HepG2 (cell line): ENCODE results near the gene EPN2. TPM values are rescaled to one million over a fixed set of nuclear protein-coding genes. Genes with fewer than 3 reads are reported as not detected.

Experiments
- ATAC-seq: fragments of 200-7000 bp; cut with Tn5 transposase; 3 replicates; pipeline ENCODE4 v1.9.1; 2020; ENCODE audit warnings: mild to moderate bottlenecking, moderate library complexity
- BruUV-seq: library from RNA; stranded (reverse); fragments of 400-500 nt; replicated peaks from 2 replicates; lab custom pipeline; 2021; lab: Mats Ljungman, UMichigan
- CTCF ChIA-PET: fragments of 300-600 bp; formaldehyde crosslinking; extraction: SDS; loops from one replicate; lab custom pipeline; 2021; ENCODE audit warnings: low total read pairs, inconsistent platforms, low intra/inter-chr PET ratio; lab: Yijun Ruan, JAX
- POLR2A ChIA-PET: fragments of 350-600 bp; sonication (Branson Sonifier 250); formaldehyde crosslinking; loops from one replicate; lab custom pipeline; 2020; ENCODE audit warnings: antibody characterized with exemption, inconsistent platforms; lab: Yijun Ruan, JAX
- DNase-seq: peaks from one replicate; pipeline ENCODE4 v3.0.0-alpha.2; 2015; ENCODE audit warnings: low spot score
- FAIRE-seq: peaks from 3 replicates; lab custom pipeline; 2011; peaks lifted over from hg19 to GRCh38; lab: Jason Lieb, UNC
- H2AFZ ChIP-seq: one replicate; pipeline ENCODE4 v1.6.1; 2011; ENCODE audit warnings: low read length, inconsistent platforms
- H3K27ac ChIP-seq: fragments of 300-600 bp; 3 replicates; pipeline ENCODE4 v1.8.0; 2011; ENCODE audit warnings: mixed run types, mild to moderate bottlenecking, mixed read lengths, low read length, inconsistent platforms; ENCODE audit not compliant: insufficient read depth; ENCODE audit errors: extremely low read length
- H3K27me3 ChIP-seq, 2 experiments: fragments of 200-600 bp in 1 of 2; 2 replicates in 1 of 2; 3 replicates in 1 of 2; pipeline versions ENCODE4 v1.6.0 to v1.8.0; 2011; ENCODE audit warnings: low read length in 2 of 2, mild to moderate bottlenecking in 2 of 2, moderate library complexity in 2 of 2, inconsistent platforms in 1 of 2; ENCODE audit not compliant: insufficient read depth in 2 of 2, control insufficient read depth in 1 of 2
- H3K36me3 ChIP-seq, 2 experiments: fragments of 200-600 bp in 1 of 2; replicated peaks in 1 of 2; 2 replicates in 1 of 2; 3 replicates in 1 of 2; pipeline versions ENCODE4 v1.5.1 to v1.8.0; 2011; ENCODE audit warnings: low read length in 2 of 2, inconsistent platforms in 1 of 2; ENCODE audit not compliant: insufficient read depth in 2 of 2, control insufficient read depth in 1 of 2
- H3K4me1 ChIP-seq: 2 replicates; pipeline ENCODE4 v1.5.1; 2012; ENCODE audit warnings: low read length, inconsistent platforms; ENCODE audit not compliant: insufficient read depth
- H3K4me2 ChIP-seq: 2 replicates; pipeline ENCODE4 v1.6.0; 2011; ENCODE audit warnings: low read depth, low read length, inconsistent platforms
- H3K4me3 ChIP-seq, 3 experiments: fragments of 200-600 bp in 1 of 3; sonication (generic), shearing (Covaris generic) in 1 of 3; replicated peaks in 1 of 3; 2 replicates each; pipeline ENCODE4 v1.5.1; 2011 to 2016; ENCODE audit warnings: low read length in 3 of 3, inconsistent platforms in 2 of 3, low read depth in 2 of 3, mild to moderate bottlenecking in 2 of 3, control low read depth in 1 of 3, mixed read lengths in 1 of 3; ENCODE audit not compliant: insufficient read depth in 1 of 3
- H3K79me2 ChIP-seq: one replicate; pipeline ENCODE4 v1.6.1; 2011; ENCODE audit warnings: low read length, inconsistent platforms; ENCODE audit not compliant: insufficient read depth
- H3K9ac ChIP-seq: 2 replicates; pipeline ENCODE4 v1.6.0; 2011; ENCODE audit warnings: mild to moderate bottlenecking, low read depth, low read length, inconsistent platforms; ENCODE audit not compliant: insufficient read depth
- H3K9me3 ChIP-seq: 2 replicates; pipeline ENCODE4 v1.5.1; 2012; ENCODE audit warnings: mild to moderate bottlenecking, low read length
- H4K20me1 ChIP-seq: 2 replicates; pipeline ENCODE4 v1.6.0; 2011; ENCODE audit warnings: inconsistent platforms, mild to moderate bottlenecking, low read length, moderate library complexity; ENCODE audit not compliant: insufficient read depth
- AGO1 ChIP-seq: fragments of 200-400 bp; formaldehyde crosslinking; IDR thresholded peaks from 2 replicates; pipeline ENCODE4 v1.6.1; 2017; ENCODE audit warnings: mild to moderate bottlenecking, low read depth, low read length, moderate library complexity; ENCODE audit not compliant: poor library complexity, severe bottlenecking
- ETV6 ChIP-seq: sonication (generic); formaldehyde crosslinking; conservative IDR thresholded peaks from 2 replicates; pipeline ENCODE4 v1.4.0; 2020; ENCODE audit warnings: missing genetic modification reagents
- GABPA ChIP-seq, 2 experiments: IDR thresholded peaks; 2 replicates each; pipeline ENCODE4 v1.6.1; 2011 to 2016; ENCODE audit warnings: low read depth in 2 of 2, low read length in 1 of 2, missing biosample characterization in 1 of 2, missing genetic modification characterization in 1 of 2
- GFI1 ChIP-seq: sonication (generic); formaldehyde crosslinking; IDR thresholded peaks from 2 replicates; pipeline ENCODE4 v1.5.0; 2020; ENCODE audit warnings: missing genetic modification reagents, mild to moderate bottlenecking, borderline replicate concordance
- GTF3A ChIP-seq: sonication (generic); formaldehyde crosslinking; conservative IDR thresholded peaks from 2 replicates; pipeline ENCODE4 v1.4.0; 2020; ENCODE audit warnings: mild to moderate bottlenecking, missing genetic modification reagents
- HMG20A ChIP-seq: IDR thresholded peaks from 2 replicates; pipeline ENCODE4 v1.6.1; 2016; ENCODE audit warnings: borderline replicate concordance
- NR0B2 ChIP-seq: sonication (generic); formaldehyde crosslinking; IDR thresholded peaks from 2 replicates; pipeline ENCODE4 v1.4.0; 2020; ENCODE audit warnings: mild to moderate bottlenecking, missing genetic modification reagents
- REST ChIP-seq, 2 experiments: IDR thresholded peaks; 2 replicates each; pipeline ENCODE4 v1.6.1; 2011 to 2012; ENCODE audit warnings: low read length in 2 of 2, borderline replicate concordance in 1 of 2, low read depth in 1 of 2, mild to moderate bottlenecking in 1 of 2, moderate library complexity in 1 of 2
- SRSF4 ChIP-seq: fragments of 200-400 bp; formaldehyde crosslinking; IDR thresholded peaks from one replicate; pipeline ENCODE4 v1.6.1; 2018; ENCODE audit warnings: mild to moderate bottlenecking, low read depth, low read length, moderate library complexity; ENCODE audit not compliant: poor library complexity, severe bottlenecking
- ZBTB8A ChIP-seq: sonication (generic); formaldehyde crosslinking; IDR thresholded peaks from 2 replicates; pipeline ENCODE4 v1.4.0; 2020; ENCODE audit warnings: mild to moderate bottlenecking, low read depth, missing genetic modification reagents, borderline replicate concordance
- ZNF691 ChIP-seq: sonication (generic); formaldehyde crosslinking; IDR thresholded peaks from 2 replicates; pipeline ENCODE4 v1.4.0; 2020; ENCODE audit warnings: missing genetic modification reagents, low read depth, mild to moderate bottlenecking, borderline replicate concordance
- WGBS: methylation state at CpG from one replicate; pipeline ENCODE4 v1.1.6; 2017; ENCODE audit warnings: low lambda C conversion rate; 5-methylcytosine and 5-hydroxymethylcytosine counted together
- in situ Hi-C: cut with HindIII; loops from 2 replicates; pipeline ENCODE4 v1.10.0; 2017; ENCODE audit warnings: low pct_unique_long_range_greater_than_20kb; ENCODE audit not compliant: extremely low pct_ligation_motif_present
- intact Hi-C: fragments of 100-400 bp; cut with micrococcal nuclease; formaldehyde crosslinking; loops from one replicate; pipeline ENCODE4 v1.10.0; 2022; ENCODE audit not compliant: unreplicated experiment
- polyA plus RNA-seq, 8 experiments: library from polyadenylated mRNA; depleted of rRNA in 3 of 8; stranded (reverse) in 7 of 8; unstranded in 1 of 8; fragments of >200 nt; fragmentation: Illumina TruSeq in 4 of 8; extraction: Trizol in 4 of 8; gene quantifications; 2 replicates each; pipeline versions ENCODE4 v1.2.1 to v1.2.3, GENCODE V29; 2011 to 2016; ENCODE audit warnings: low read depth in 4 of 8, missing spikeins in 1 of 8, mixed read lengths in 1 of 8; ENCODE audit not compliant: insufficient read depth in 1 of 8
- total RNA-seq, 5 experiments: library from RNA; depleted of rRNA; stranded (reverse); fragments of >200 nt; fragmentation: Illumina TruSeq; extraction: Trizol; gene quantifications; 2 replicates each; pipeline ENCODE4 v1.2.3, GENCODE V29; 2016; ENCODE audit warnings: low read depth in 1 of 5

The EPN2 gene
- total and polyA plus RNA-seq, 2 of the 13 experiments (the other 11 are each of a cell fraction or from before 2014, with no cell fraction given) = 7.8 to 19.2 TPM

- FAIRE-seq (no peak), ATAC-seq (no peak), DNase-seq (no peak)
- H3K4me2 ChIP-seq = no peak overlapping the region
- 84% methylated on average over 6 of the region's 6 CpGs for WGBS
- no peak overlapping the region for H3K4me3 ChIP-seq
- intact Hi-C loops = no loop called here
- no peak overlapping the region for H3K27ac ChIP-seq
- TF ChIP-seq GFI1 (CRISPR knock-in tag) (no peak), REST (IDR thresholded peaks at IDR 0.05; ENCODE audit: borderline replicate concordance in 1 of 2, low read depth in 1 of 2, low read length in 2 of 2) (no peak)
- no peaks in the 10 kb centered on the region for H3K79me2 ChIP-seq
- H4K20me1 ChIP-seq = 0 out of 2 replicates have a peak, but pooled peaks cover 2% of the 10 kb centered on the region
- no peaks in the 10 kb centered on the region for H3K9me3 ChIP-seq
- H2AFZ ChIP-seq = no peak overlapping the region
- H3K4me1 ChIP-seq = peaks cover 2% of the 10 kb centered on the region
- in situ Hi-C loops = no loop called here
- ChIA-PET POLR2A (no interaction called here), CTCF (no interaction called here)
- no peak overlapping the region for H3K9ac ChIP-seq
- H3K36me3 ChIP-seq = no peaks in the 10 kb centered on the region
- H3K27me3 ChIP-seq = no peaks in the 10 kb centered on the region
- no TSS peak for BruUV-seq
These were observed 61.5 kb downstream of the EPN2 start for GRCh38 chr17:19298569-19299213.

- H3K27ac ChIP-seq = no peak overlapping the region
- BruUV-seq = no TSS peak
- intact Hi-C loops = no loop called here
- ATAC-seq (no peak), DNase-seq (no peak), FAIRE-seq (no peak)
- H3K4me3 ChIP-seq = no peak overlapping the region
- H3K4me2 ChIP-seq = no peak overlapping the region
- ChIA-PET CTCF (no interaction called here), POLR2A (no interaction called here)
- peaks cover 7% of the 10 kb centered on the region for H3K4me1 ChIP-seq
- H3K79me2 ChIP-seq = no peaks in the 10 kb centered on the region
- in situ Hi-C loops = no loop called here
- no peaks in the 10 kb centered on the region for H3K27me3 ChIP-seq
- no peak overlapping the region for H3K9ac ChIP-seq
- whole genome bisulfite sequencing = 94% methylated on average over 4 of the region's 4 CpGs
- H3K36me3 ChIP-seq = no peaks in the 10 kb centered on the region
- H3K9me3 ChIP-seq = no peaks in the 10 kb centered on the region
- H2AFZ ChIP-seq = no peak overlapping the region
- 0 out of 2 replicates have a peak, but pooled peaks cover 2% of the 10 kb centered on the region for H4K20me1 ChIP-seq
- TF ChIP-seq SRSF4 (no peak), AGO1 (no peak), ZNF691 (CRISPR knock-in tag) (no peak), GABPA (IDR thresholded peaks at IDR 0.05; ENCODE audit: low read depth, low read length) (no peak), GABPA (CRISPR knock-in tag; IDR thresholded peaks at IDR 0.05; ENCODE audit: low read depth) (no peak), NR0B2 (no peak), ZBTB8A (CRISPR knock-in tag) (no peak), HMG20A (CRISPR knock-in tag) (no peak), ETV6 (no peak), GTF3A (CRISPR knock-in tag) (no peak)
These were observed 62.1 kb downstream of the EPN2 start for GRCh38 chr17:19299214-19299747.
